Measurements from ENCODE around the gene SMIM10L1.

DNA sequence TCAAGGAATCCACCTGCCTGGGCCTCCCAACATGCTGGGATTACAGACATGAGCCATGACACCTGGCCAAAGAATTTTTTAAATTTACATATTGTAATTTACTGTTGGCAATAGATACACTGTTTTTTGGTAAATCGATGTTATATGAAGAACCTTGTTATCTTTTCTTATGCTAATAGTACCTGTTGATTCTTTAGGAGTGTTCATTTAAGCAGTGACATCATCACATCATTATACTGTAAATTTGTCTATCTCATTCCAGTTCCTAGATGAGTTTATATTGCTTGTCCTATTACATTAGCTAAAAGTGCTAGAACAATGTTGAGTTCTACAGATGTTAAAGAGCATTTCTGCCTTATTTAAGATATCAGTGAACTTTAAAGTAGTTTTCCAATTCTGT lies 23.6 kb upstream of the SMIM10L1 start:
- TF ChIP-seq, protein P1, sequence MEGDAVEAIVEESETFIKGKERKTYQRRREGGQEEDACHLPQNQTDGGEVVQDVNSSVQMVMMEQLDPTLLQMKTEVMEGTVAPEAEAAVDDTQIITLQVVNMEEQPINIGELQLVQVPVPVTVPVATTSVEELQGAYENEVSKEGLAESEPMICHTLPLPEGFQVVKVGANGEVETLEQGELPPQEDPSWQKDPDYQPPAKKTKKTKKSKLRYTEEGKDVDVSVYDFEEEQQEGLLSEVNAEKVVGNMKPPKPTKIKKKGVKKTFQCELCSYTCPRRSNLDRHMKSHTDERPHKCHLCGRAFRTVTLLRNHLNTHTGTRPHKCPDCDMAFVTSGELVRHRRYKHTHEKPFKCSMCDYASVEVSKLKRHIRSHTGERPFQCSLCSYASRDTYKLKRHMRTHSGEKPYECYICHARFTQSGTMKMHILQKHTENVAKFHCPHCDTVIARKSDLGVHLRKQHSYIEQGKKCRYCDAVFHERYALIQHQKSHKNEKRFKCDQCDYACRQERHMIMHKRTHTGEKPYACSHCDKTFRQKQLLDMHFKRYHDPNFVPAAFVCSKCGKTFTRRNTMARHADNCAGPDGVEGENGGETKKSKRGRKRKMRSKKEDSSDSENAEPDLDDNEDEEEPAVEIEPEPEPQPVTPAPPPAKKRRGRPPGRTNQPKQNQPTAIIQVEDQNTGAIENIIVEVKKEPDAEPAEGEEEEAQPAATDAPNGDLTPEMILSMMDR (IDR thresholded peaks at IDR 0.05): no peak
- TF ChIP-seq EZH2 (IDR thresholded peaks at IDR 0.05; ENCODE audit: borderline replicate concordance, insufficient read depth, low read depth, low read length, poor library complexity, severe bottlenecking): no peak

All from B cell (primary cell).